ENCODE measurements around the gene CHRNB2.

The CHRNB2 gene

DNA sequence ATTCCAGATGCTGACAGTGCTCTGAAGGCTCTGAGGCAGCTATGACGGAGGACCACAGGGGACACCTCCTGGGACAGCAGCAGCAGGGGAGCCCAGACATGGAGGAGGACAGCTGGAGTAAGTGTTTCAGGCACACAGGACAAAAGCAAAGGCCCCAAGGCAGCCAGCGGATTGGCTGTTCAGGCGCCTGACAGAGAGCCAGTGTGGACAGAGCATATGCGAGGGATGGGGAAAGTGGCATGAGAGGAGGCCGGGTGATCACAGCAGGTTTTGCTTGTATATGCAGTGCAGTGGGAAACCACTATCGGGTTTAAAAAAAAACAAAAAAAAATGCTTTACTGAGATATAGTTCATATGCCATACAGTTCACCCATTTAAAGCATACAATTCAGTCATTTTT, 19.1 kb downstream of the CHRNB2 start:
- no peak overlapping the region for H3K4me3 ChIP-seq (ENCODE audit: low read length)
- TF ChIP-seq, protein P1, sequence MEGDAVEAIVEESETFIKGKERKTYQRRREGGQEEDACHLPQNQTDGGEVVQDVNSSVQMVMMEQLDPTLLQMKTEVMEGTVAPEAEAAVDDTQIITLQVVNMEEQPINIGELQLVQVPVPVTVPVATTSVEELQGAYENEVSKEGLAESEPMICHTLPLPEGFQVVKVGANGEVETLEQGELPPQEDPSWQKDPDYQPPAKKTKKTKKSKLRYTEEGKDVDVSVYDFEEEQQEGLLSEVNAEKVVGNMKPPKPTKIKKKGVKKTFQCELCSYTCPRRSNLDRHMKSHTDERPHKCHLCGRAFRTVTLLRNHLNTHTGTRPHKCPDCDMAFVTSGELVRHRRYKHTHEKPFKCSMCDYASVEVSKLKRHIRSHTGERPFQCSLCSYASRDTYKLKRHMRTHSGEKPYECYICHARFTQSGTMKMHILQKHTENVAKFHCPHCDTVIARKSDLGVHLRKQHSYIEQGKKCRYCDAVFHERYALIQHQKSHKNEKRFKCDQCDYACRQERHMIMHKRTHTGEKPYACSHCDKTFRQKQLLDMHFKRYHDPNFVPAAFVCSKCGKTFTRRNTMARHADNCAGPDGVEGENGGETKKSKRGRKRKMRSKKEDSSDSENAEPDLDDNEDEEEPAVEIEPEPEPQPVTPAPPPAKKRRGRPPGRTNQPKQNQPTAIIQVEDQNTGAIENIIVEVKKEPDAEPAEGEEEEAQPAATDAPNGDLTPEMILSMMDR (IDR thresholded peaks at IDR 0.05; ENCODE audit: insufficient read depth, low read depth, low read length, missing control alignments), result no peak
- no peak for DNase-seq (ENCODE audit: low read depth)

DNA sequence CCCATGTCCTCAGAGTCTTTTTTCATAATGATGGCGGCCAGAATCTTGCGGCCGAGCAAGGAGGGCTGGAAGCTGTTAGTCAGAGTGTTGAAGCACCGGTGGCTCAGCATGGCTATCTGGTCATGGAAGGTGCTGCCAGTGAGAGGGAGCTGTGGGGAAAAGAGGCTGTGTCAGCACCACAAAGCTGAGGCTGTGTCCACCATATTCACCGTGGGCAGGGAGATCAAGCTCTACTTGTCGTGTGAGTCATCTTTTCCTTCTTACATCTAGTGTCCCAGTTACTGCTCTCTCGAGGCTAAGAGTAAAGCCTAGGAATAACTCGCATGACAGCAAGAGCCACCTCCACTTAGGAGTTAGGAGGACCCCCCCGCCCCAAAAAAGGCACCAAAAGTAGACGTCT, 22.2 kb downstream of the CHRNB2 start:
- DNase-seq (ENCODE audit: low read depth), result no peak
- H3K4me3 ChIP-seq (ENCODE audit: low read length), result no peak overlapping the region
- TF ChIP-seq, protein P1 (IDR thresholded peaks at IDR 0.05; ENCODE audit: insufficient read depth, low read depth, low read length, missing control alignments), result no peak

DNA sequence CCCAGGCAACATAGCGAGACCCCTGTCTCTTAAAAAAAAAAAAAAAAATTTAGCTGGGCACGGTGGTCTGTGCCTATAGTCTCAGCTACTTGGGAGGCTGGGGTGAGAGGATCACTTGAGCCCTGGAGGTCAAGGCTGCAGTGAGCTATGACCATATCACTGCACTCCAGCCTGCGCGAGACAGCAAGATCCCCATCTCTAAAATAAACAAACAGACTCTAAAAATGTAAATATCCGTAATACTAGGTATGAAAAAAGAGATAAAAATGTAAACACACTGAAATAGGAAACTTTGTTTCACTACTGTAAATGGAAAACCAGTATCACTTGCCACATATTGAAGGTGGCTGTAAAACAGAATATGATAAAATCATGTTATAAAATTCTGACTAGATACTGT, 23.2 kb downstream of the CHRNB2 start:
- TF ChIP-seq, protein P1 (IDR thresholded peaks at IDR 0.05; ENCODE audit: insufficient read depth, low read depth, low read length, missing control alignments), result no peak
- no peak for DNase-seq (ENCODE audit: low read depth)
- H3K4me3 ChIP-seq (ENCODE audit: low read length), result no peak overlapping the region

DNA sequence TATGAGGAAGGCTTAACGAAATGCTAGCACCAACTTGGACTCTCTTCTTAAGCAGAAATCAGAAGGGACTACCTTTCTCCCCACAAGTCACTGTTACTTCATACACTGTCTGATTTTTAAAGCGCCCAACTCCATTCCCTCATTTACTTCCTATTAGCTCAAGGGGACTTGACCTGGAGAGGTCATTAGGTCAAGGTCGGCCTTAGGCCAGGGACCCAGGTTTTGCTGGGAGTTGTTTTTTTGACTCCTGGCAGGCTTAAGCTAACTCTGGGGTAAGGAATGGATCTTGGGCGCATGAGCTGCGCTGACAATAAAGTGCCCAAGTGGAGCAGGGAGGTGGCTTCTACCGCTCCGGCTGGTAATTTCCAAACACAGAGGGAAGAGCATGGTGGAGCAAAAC, 23.6 kb downstream of the CHRNB2 start:
- DNase-seq (ENCODE audit: low read depth), result no peak
- TF ChIP-seq, protein P1 (IDR thresholded peaks at IDR 0.05; ENCODE audit: insufficient read depth, low read depth, low read length, missing control alignments), result no peak
- no peak overlapping the region for H3K4me3 ChIP-seq (ENCODE audit: low read length)

DNA sequence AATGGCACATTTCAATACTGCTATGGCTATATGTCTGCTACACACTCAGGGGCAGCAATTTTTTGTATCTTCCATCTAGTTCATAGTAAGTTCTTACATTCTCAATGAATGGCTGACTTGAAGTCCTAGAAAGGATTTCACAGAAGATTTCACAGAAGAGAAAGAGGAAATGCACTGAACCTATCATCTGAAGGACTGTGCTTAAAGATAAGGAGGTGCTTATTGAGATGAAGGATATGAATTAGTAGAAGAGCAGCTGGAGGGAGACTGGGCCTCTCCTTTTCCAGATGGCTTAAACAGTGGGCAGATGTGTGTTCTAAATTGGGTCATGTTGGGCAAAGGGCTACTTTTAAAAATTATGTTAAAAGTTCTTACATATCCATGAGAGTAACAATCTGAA, 25.8 kb downstream of the CHRNB2 start:
- TF ChIP-seq, protein P1 (IDR thresholded peaks at IDR 0.05; ENCODE audit: insufficient read depth, low read depth, low read length, missing control alignments), result no peak
- no peak for DNase-seq (ENCODE audit: low read depth)
- H3K4me3 ChIP-seq (ENCODE audit: low read length), result no peak overlapping the region

DNA sequence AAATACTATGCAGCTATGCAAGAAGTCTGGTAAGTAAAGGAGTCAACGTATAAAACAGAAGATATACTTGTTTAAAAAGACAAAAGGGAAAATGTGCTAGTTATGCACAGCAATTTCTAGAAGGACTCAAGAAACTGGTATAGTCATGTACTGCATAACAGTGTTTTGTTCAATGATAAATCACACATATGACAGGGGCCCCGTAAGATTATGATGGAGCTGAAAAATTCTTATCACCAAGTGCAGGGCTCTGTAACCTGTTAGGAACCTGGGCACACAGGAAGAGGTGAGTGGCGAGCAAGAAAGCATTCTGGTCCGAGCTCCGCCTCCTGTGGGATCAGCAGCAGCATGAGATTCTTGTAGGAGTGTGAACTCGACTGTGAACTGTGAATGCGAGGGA, 27.2 kb downstream of the CHRNB2 start:
- DNase-seq (ENCODE audit: low read depth), result no peak
- no peak overlapping the region for H3K4me3 ChIP-seq (ENCODE audit: low read length)
- TF ChIP-seq, protein P1 (IDR thresholded peaks at IDR 0.05; ENCODE audit: insufficient read depth, low read depth, low read length, missing control alignments), result no peak

DNA sequence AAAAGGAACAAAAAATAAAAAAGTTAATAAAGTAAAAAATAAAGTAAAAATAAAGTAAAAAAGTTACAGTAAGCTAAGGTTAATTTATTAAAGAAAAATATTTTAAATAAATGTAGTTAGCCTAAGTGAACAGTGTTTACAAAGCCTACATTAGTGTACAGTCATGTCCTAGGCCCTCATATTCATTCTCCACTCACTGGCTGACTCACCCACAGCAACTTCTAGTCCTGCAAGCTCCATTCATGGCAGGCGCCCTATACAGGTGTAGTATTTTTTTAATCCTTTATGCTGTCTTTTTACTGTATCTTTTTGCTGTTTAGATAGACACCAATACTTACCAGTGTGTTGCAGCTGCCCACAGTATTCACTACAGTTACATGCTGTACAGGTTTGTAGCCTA, 28.0 kb downstream of the CHRNB2 start:
- peak; percentile 88 for DNase-seq (ENCODE audit: low read depth)
- no peak overlapping the region for H3K4me3 ChIP-seq (ENCODE audit: low read length)
- TF ChIP-seq, protein P1 (IDR thresholded peaks at IDR 0.05; ENCODE audit: insufficient read depth, low read depth, low read length, missing control alignments), result no peak

All from epithelial cell of esophagus (primary cell).